Esophagus squamous epithelium (tissue), 4 donors: Measurements from ENCODE around the gene UBE2F.

Source experiments
- CTCF ChIP-seq, 6 experiments: fragments of 450-650 bp in 4 of 6; fragments of 200-600 bp in 2 of 6; sonication (generic) in 2 of 6; IDR thresholded peaks; one replicate each; pipeline ENCODE4 v1.5.1; 2016 to 2019; ENCODE audit warnings: antibody characterized with exemption in 6 of 6, mild to moderate bottlenecking in 4 of 6, moderate library complexity in 4 of 6
- POLR2A ChIP-seq, 4 donors: fragments of 450-650 bp; IDR thresholded peaks; one replicate each; pipeline ENCODE4 v1.6.1; 2017; ENCODE audit warnings: antibody characterized with exemption in 4 of 4, mild to moderate bottlenecking in 4 of 4, moderate library complexity in 3 of 4

DNA sequence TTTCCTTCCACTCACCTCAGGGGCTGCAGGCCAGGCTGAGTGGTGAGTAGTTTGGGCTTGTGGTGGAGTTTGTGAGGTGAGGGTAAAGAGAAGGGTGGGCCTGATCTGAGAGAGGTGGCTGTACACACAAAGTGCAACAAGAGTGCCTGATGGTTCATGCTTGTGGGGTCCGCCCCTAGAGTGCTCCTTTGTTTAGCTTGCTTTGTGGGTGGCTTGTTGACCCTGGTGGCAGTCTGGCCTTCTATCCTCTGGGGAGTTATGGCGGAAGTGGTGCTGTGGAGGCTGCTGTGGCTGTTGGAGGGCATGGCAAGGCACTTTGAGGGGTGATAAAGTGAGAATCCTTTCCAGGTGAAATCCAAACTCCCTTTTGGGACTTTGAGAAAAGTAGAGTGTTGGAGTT is 10.6 kb downstream of the UBE2F start:
- TF ChIP-seq POLR2A (IDR thresholded peaks at IDR 0.05): no peak
- no peak for TF ChIP-seq CTCF (IDR thresholded peaks at IDR 0.05)
